K562 (cell line): ENCODE data around the gene UNC50. TPM values are rescaled to one million over a fixed set of nuclear protein-coding genes. Genes with fewer than 3 reads are reported as not detected.

ENCODE experiments used
- EHMT2 ChIP-seq: fragments of 450-650 bp; IDR thresholded peaks from 2 replicates; pipeline ENCODE4 v1.6.1; 2018; ENCODE audit warnings: antibody characterized with exemption
- GTF2B ChIP-seq: IDR thresholded peaks from 2 replicates; pipeline ENCODE4 v1.6.1; 2011; ENCODE audit not compliant: insufficient read length; ENCODE audit errors: extremely low read depth
- HDAC3 ChIP-seq: fragments of 450-650 bp; IDR thresholded peaks from 2 replicates; pipeline ENCODE4 v1.6.1; 2018; ENCODE audit warnings: borderline replicate concordance, mild to moderate bottlenecking, moderate library complexity; ENCODE audit not compliant: partially characterized antibody
- MAZ ChIP-seq, 2 experiments: fragments of 450-650 bp in 1 of 2; sonication (generic) in 1 of 2; formaldehyde crosslinking; IDR thresholded peaks in 1 of 2; conservative IDR thresholded peaks in 1 of 2; 2 replicates each; pipeline versions ENCODE4 v1.4.0 to v1.5.0; 2020; ENCODE audit warnings: mild to moderate bottlenecking in 1 of 2, missing genetic modification reagents in 1 of 2
- PPARD ChIP-seq: fragments of 250-450 bp; sonication (Bioruptor Pico); IDR thresholded peaks from 2 replicates; pipeline ENCODE4 v1.8.0; 2022; ENCODE audit warnings: inconsistent platforms, mild to moderate bottlenecking, moderate library complexity
- RAD21 ChIP-seq, 2 experiments: fragments of 250-450 bp in 1 of 2; fragments of 450-650 bp in 1 of 2; sonication (Bioruptor Pico) in 1 of 2; formaldehyde crosslinking in 1 of 2; IDR thresholded peaks in 1 of 2; conservative IDR thresholded peaks in 1 of 2; 2 replicates each; pipeline versions ENCODE4 v1.4.0 to v1.8.0; 2020 to 2022; ENCODE audit warnings: mild to moderate bottlenecking in 2 of 2, moderate library complexity in 1 of 2
- SIN3B ChIP-seq: fragments of 450-650 bp; IDR thresholded peaks from 2 replicates; pipeline ENCODE4 v1.6.1; 2017; ENCODE audit warnings: low read depth, mild to moderate bottlenecking, moderate library complexity
- SMC3 ChIP-seq: conservative IDR thresholded peaks from 2 replicates; pipeline ENCODE4 v1.6.1; 2011; ENCODE audit warnings: low read depth, low read length, improper control_type of control experiment; ENCODE audit not compliant: insufficient read depth
- STAG1 ChIP-seq: sonication (generic); formaldehyde crosslinking; IDR thresholded peaks from 2 replicates; pipeline ENCODE4 v1.5.0; 2020; ENCODE audit warnings: missing genetic modification reagents, borderline replicate concordance
- polyA plus RNA-seq, 8 experiments: library from polyadenylated mRNA; depleted of rRNA in 4 of 8; stranded (reverse) in 5 of 8; unstranded in 3 of 8; fragments of >200 nt; fragmentation: Nextera tagmentation in 2 of 8; fragmentation: Illumina TruSeq in 1 of 8; extraction: Ambion mirVana in 2 of 8; extraction: Trizol in 1 of 8; gene quantifications; 2 replicates each; pipeline versions ENCODE4 v1.2.1 to v1.2.3, GENCODE V29; 2011 to 2014; ENCODE audit warnings: inconsistent platforms in 1 of 8, missing spikeins in 1 of 8
- total RNA-seq, 7 experiments: library from RNA; depleted of rRNA in 6 of 7; stranded (reverse); fragments of >200 nt in 6 of 7; fragmentation: Illumina TruSeq in 2 of 7; extraction: Trizol in 2 of 7; gene quantifications; 2 replicates each; pipeline versions ENCODE4 v1.2.1 to v1.2.3, GENCODE V29; 2011 to 2021; ENCODE audit warnings: low replicate concordance in 1 of 7
- TF ChIP-seq, protein P1 (sequence below), 3 experiments: IDR thresholded peaks in 2 of 3; conservative IDR thresholded peaks in 1 of 3; 2 replicates each; pipeline ENCODE4 v1.5.1; 2011 to 2012; ENCODE audit warnings: low read length in 3 of 3, mild to moderate bottlenecking in 3 of 3, control low read depth in 2 of 3, improper control_type of control experiment in 1 of 3, inconsistent platforms in 1 of 3, low read depth in 1 of 3, mixed read lengths in 1 of 3, moderate library complexity in 1 of 3; ENCODE audit not compliant: insufficient read depth in 2 of 3
- TF ChIP-seq, protein P2 (sequence below): sonication (generic); formaldehyde crosslinking; IDR thresholded peaks from 2 replicates; pipeline ENCODE4 v1.8.0; 2023; ENCODE audit warnings: missing genetic modification reagents, mild to moderate bottlenecking, borderline replicate concordance

The UNC50 gene
- total and polyA plus RNA-seq, 9 of the 15 experiments (the other 6 are each of a cell fraction or from before 2014, with no cell fraction given): 30.0 to 52.9 (median 35.9) TPM

GRCh38 chr2:98601532-98602132, 6.8 kb upstream of the UNC50 start (continued):
- TF ChIP-seq SIN3B (no peak), RAD21 (CRISPR knock-in tag; conservative IDR thresholded peaks at IDR 0.05 in 1 of 2, IDR thresholded peaks at IDR 0.05 in 1 of 2) (peak; percentile 59 to 78; a peak in 3 of 4 replicates), PPARD (CRISPR knock-in tag) (no peak), HDAC3 (no peak), GTF2B (no peak), STAG1 (CRISPR knock-in tag) (peak; percentile 52; the same call in 1 of the 2 replicates), SMC3 (peak; percentile 81), EHMT2 (no peak), MAZ (CRISPR knock-in tag; conservative IDR thresholded peaks at IDR 0.05 in 1 of 2, IDR thresholded peaks at IDR 0.05 in 1 of 2) (no peak)
- TF ChIP-seq, protein P1, sequence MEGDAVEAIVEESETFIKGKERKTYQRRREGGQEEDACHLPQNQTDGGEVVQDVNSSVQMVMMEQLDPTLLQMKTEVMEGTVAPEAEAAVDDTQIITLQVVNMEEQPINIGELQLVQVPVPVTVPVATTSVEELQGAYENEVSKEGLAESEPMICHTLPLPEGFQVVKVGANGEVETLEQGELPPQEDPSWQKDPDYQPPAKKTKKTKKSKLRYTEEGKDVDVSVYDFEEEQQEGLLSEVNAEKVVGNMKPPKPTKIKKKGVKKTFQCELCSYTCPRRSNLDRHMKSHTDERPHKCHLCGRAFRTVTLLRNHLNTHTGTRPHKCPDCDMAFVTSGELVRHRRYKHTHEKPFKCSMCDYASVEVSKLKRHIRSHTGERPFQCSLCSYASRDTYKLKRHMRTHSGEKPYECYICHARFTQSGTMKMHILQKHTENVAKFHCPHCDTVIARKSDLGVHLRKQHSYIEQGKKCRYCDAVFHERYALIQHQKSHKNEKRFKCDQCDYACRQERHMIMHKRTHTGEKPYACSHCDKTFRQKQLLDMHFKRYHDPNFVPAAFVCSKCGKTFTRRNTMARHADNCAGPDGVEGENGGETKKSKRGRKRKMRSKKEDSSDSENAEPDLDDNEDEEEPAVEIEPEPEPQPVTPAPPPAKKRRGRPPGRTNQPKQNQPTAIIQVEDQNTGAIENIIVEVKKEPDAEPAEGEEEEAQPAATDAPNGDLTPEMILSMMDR (IDR thresholded peaks at IDR 0.05 in 2 of 3, conservative IDR thresholded peaks at IDR 0.05 in 1 of 3; ENCODE audit: insufficient read depth in 2 of 3, low read depth in 1 of 3, low read length in 3 of 3): peak; percentile 71 to 75 (median 72)
- TF ChIP-seq, protein P2, sequence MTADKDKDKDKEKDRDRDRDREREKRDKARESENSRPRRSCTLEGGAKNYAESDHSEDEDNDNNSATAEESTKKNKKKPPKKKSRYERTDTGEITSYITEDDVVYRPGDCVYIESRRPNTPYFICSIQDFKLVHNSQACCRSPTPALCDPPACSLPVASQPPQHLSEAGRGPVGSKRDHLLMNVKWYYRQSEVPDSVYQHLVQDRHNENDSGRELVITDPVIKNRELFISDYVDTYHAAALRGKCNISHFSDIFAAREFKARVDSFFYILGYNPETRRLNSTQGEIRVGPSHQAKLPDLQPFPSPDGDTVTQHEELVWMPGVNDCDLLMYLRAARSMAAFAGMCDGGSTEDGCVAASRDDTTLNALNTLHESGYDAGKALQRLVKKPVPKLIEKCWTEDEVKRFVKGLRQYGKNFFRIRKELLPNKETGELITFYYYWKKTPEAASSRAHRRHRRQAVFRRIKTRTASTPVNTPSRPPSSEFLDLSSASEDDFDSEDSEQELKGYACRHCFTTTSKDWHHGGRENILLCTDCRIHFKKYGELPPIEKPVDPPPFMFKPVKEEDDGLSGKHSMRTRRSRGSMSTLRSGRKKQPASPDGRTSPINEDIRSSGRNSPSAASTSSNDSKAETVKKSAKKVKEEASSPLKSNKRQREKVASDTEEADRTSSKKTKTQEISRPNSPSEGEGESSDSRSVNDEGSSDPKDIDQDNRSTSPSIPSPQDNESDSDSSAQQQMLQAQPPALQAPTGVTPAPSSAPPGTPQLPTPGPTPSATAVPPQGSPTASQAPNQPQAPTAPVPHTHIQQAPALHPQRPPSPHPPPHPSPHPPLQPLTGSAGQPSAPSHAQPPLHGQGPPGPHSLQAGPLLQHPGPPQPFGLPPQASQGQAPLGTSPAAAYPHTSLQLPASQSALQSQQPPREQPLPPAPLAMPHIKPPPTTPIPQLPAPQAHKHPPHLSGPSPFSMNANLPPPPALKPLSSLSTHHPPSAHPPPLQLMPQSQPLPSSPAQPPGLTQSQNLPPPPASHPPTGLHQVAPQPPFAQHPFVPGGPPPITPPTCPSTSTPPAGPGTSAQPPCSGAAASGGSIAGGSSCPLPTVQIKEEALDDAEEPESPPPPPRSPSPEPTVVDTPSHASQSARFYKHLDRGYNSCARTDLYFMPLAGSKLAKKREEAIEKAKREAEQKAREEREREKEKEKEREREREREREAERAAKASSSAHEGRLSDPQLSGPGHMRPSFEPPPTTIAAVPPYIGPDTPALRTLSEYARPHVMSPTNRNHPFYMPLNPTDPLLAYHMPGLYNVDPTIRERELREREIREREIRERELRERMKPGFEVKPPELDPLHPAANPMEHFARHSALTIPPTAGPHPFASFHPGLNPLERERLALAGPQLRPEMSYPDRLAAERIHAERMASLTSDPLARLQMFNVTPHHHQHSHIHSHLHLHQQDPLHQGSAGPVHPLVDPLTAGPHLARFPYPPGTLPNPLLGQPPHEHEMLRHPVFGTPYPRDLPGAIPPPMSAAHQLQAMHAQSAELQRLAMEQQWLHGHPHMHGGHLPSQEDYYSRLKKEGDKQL (CRISPR knock-in tag): no peak
